HepG2 (cell line): Measurements from ENCODE around the gene SLC34A3. TPM values are rescaled to one million over a fixed set of nuclear protein-coding genes. Genes with fewer than 3 reads are reported as not detected.
"Not testable (repeated sequence)": the region's sequence is repeated elsewhere in the genome, so short reads cannot be mapped to it uniquely, and the experiment has no call there.

Source experiments
- ATAC-seq: fragments of 200-7000 bp; cut with Tn5 transposase; 3 replicates; pipeline ENCODE4 v1.9.1; 2020; ENCODE audit warnings: mild to moderate bottlenecking, moderate library complexity
- BruUV-seq: library from RNA; stranded (reverse); fragments of 400-500 nt; replicated peaks from 2 replicates; lab custom pipeline; 2021; lab: Mats Ljungman, UMichigan
- CTCF ChIA-PET: fragments of 300-600 bp; formaldehyde crosslinking; extraction: SDS; loops from one replicate; lab custom pipeline; 2021; ENCODE audit warnings: low total read pairs, inconsistent platforms, low intra/inter-chr PET ratio; lab: Yijun Ruan, JAX
- POLR2A ChIA-PET: fragments of 350-600 bp; sonication (Branson Sonifier 250); formaldehyde crosslinking; loops from one replicate; lab custom pipeline; 2020; ENCODE audit warnings: antibody characterized with exemption, inconsistent platforms; lab: Yijun Ruan, JAX
- DNase-seq: peaks from one replicate; pipeline ENCODE4 v3.0.0-alpha.2; 2015; ENCODE audit warnings: low spot score
- FAIRE-seq: peaks from 3 replicates; lab custom pipeline; 2011; peaks lifted over from hg19 to GRCh38; lab: Jason Lieb, UNC
- H2AFZ ChIP-seq: one replicate; pipeline ENCODE4 v1.6.1; 2011; ENCODE audit warnings: low read length, inconsistent platforms
- H3K27ac ChIP-seq: fragments of 300-600 bp; 3 replicates; pipeline ENCODE4 v1.8.0; 2011; ENCODE audit warnings: mixed run types, mild to moderate bottlenecking, mixed read lengths, low read length, inconsistent platforms; ENCODE audit not compliant: insufficient read depth; ENCODE audit errors: extremely low read length
- H3K27me3 ChIP-seq, 2 experiments: fragments of 200-600 bp in 1 of 2; 2 replicates in 1 of 2; 3 replicates in 1 of 2; pipeline versions ENCODE4 v1.6.0 to v1.8.0; 2011; ENCODE audit warnings: low read length in 2 of 2, mild to moderate bottlenecking in 2 of 2, moderate library complexity in 2 of 2, inconsistent platforms in 1 of 2; ENCODE audit not compliant: insufficient read depth in 2 of 2, control insufficient read depth in 1 of 2
- H3K36me3 ChIP-seq, 2 experiments: fragments of 200-600 bp in 1 of 2; replicated peaks in 1 of 2; 2 replicates in 1 of 2; 3 replicates in 1 of 2; pipeline versions ENCODE4 v1.5.1 to v1.8.0; 2011; ENCODE audit warnings: low read length in 2 of 2, inconsistent platforms in 1 of 2; ENCODE audit not compliant: insufficient read depth in 2 of 2, control insufficient read depth in 1 of 2
- H3K4me1 ChIP-seq: 2 replicates; pipeline ENCODE4 v1.5.1; 2012; ENCODE audit warnings: low read length, inconsistent platforms; ENCODE audit not compliant: insufficient read depth
- H3K4me2 ChIP-seq: 2 replicates; pipeline ENCODE4 v1.6.0; 2011; ENCODE audit warnings: low read depth, low read length, inconsistent platforms
- H3K4me3 ChIP-seq, 3 experiments: fragments of 200-600 bp in 1 of 3; sonication (generic), shearing (Covaris generic) in 1 of 3; replicated peaks in 1 of 3; 2 replicates each; pipeline ENCODE4 v1.5.1; 2011 to 2016; ENCODE audit warnings: low read length in 3 of 3, inconsistent platforms in 2 of 3, low read depth in 2 of 3, mild to moderate bottlenecking in 2 of 3, control low read depth in 1 of 3, mixed read lengths in 1 of 3; ENCODE audit not compliant: insufficient read depth in 1 of 3
- H3K79me2 ChIP-seq: one replicate; pipeline ENCODE4 v1.6.1; 2011; ENCODE audit warnings: low read length, inconsistent platforms; ENCODE audit not compliant: insufficient read depth
- H3K9ac ChIP-seq: 2 replicates; pipeline ENCODE4 v1.6.0; 2011; ENCODE audit warnings: mild to moderate bottlenecking, low read depth, low read length, inconsistent platforms; ENCODE audit not compliant: insufficient read depth
- H3K9me3 ChIP-seq: 2 replicates; pipeline ENCODE4 v1.5.1; 2012; ENCODE audit warnings: mild to moderate bottlenecking, low read length
- H4K20me1 ChIP-seq: 2 replicates; pipeline ENCODE4 v1.6.0; 2011; ENCODE audit warnings: inconsistent platforms, mild to moderate bottlenecking, low read length, moderate library complexity; ENCODE audit not compliant: insufficient read depth
- CEBPG ChIP-seq: IDR thresholded peaks from 2 replicates; pipeline ENCODE4 v1.6.1; 2016
- CREM ChIP-seq, 2 experiments: sonication (generic) in 1 of 2; formaldehyde crosslinking in 1 of 2; IDR thresholded peaks; 2 replicates each; pipeline versions ENCODE4 v1.4.0 to v1.6.1; 2016 to 2020; ENCODE audit warnings: antibody characterized with exemption in 1 of 2, mild to moderate bottlenecking in 1 of 2, missing genetic modification reagents in 1 of 2
- FOXO4 ChIP-seq: sonication (generic); formaldehyde crosslinking; conservative IDR thresholded peaks from 2 replicates; pipeline ENCODE4 v1.8.1; 2023; ENCODE audit warnings: missing genetic modification reagents
- KAT7 ChIP-seq: IDR thresholded peaks from 2 replicates; pipeline ENCODE4 v1.6.1; 2018; ENCODE audit warnings: borderline replicate concordance, missing compliant biosample characterization
- MNT ChIP-seq: fragments of 450-650 bp; IDR thresholded peaks from 2 replicates; pipeline ENCODE4 v1.6.1; 2016
- SMC3 ChIP-seq: IDR thresholded peaks from 2 replicates; pipeline ENCODE4 v1.6.1; 2011; ENCODE audit warnings: low read length, improper control_type of control experiment
- ZFP36 ChIP-seq: fragments of 150-350 bp; IDR thresholded peaks from 2 replicates; pipeline ENCODE4 v1.6.1; 2018; ENCODE audit warnings: borderline replicate concordance, low read length, low read depth; ENCODE audit not compliant: partially characterized antibody
- ZFYVE20 ChIP-seq: sonication (generic); formaldehyde crosslinking; IDR thresholded peaks from 2 replicates; pipeline ENCODE4 v1.8.0; 2023; ENCODE audit warnings: low read depth, mild to moderate bottlenecking, moderate library complexity, missing genetic modification reagents, borderline replicate concordance
- ZNF441 ChIP-seq: sonication (generic); formaldehyde crosslinking; IDR thresholded peaks from 2 replicates; pipeline ENCODE4 v1.7.0; 2021; ENCODE audit warnings: missing genetic modification reagents, borderline replicate concordance
- ZNF460 ChIP-seq: sonication (generic); formaldehyde crosslinking; IDR thresholded peaks from 2 replicates; pipeline ENCODE4 v1.5.1; 2020; ENCODE audit warnings: missing genetic modification reagents, mild to moderate bottlenecking, borderline replicate concordance
- ZNF484 ChIP-seq: sonication (generic); formaldehyde crosslinking; IDR thresholded peaks from 2 replicates; pipeline ENCODE4 v1.5.1; 2020; ENCODE audit warnings: mild to moderate bottlenecking, low read depth, missing genetic modification reagents, borderline replicate concordance
- ZNF777 ChIP-seq: sonication (generic); formaldehyde crosslinking; IDR thresholded peaks from 2 replicates; pipeline ENCODE4 v1.4.0; 2020; ENCODE audit warnings: missing genetic modification reagents
- ZSCAN30 ChIP-seq: sonication (generic); formaldehyde crosslinking; IDR thresholded peaks from 2 replicates; pipeline ENCODE4 v1.5.0; 2020; ENCODE audit warnings: mild to moderate bottlenecking, missing genetic modification reagents
- whole genome bisulfite sequencing: methylation state at CpG from one replicate; pipeline ENCODE4 v1.1.6; 2017; ENCODE audit warnings: low lambda C conversion rate; 5-methylcytosine and 5-hydroxymethylcytosine counted together
- in situ Hi-C: cut with HindIII; loops from 2 replicates; pipeline ENCODE4 v1.10.0; 2017; ENCODE audit warnings: low pct_unique_long_range_greater_than_20kb; ENCODE audit not compliant: extremely low pct_ligation_motif_present
- intact Hi-C: fragments of 100-400 bp; cut with micrococcal nuclease; formaldehyde crosslinking; loops from one replicate; pipeline ENCODE4 v1.10.0; 2022; ENCODE audit not compliant: unreplicated experiment
- polyA plus RNA-seq, 8 experiments: library from polyadenylated mRNA; depleted of rRNA in 3 of 8; stranded (reverse) in 7 of 8; unstranded in 1 of 8; fragments of >200 nt; fragmentation: Illumina TruSeq in 4 of 8; extraction: Trizol in 4 of 8; gene quantifications; 2 replicates each; pipeline versions ENCODE4 v1.2.1 to v1.2.3, GENCODE V29; 2011 to 2016; ENCODE audit warnings: low read depth in 4 of 8, missing spikeins in 1 of 8, mixed read lengths in 1 of 8; ENCODE audit not compliant: insufficient read depth in 1 of 8
- total RNA-seq, 5 experiments: library from RNA; depleted of rRNA; stranded (reverse); fragments of >200 nt; fragmentation: Illumina TruSeq; extraction: Trizol; gene quantifications; 2 replicates each; pipeline ENCODE4 v1.2.3, GENCODE V29; 2016; ENCODE audit warnings: low read depth in 1 of 5

Gene SLC34A3
- total and polyA plus RNA-seq, 2 of the 13 experiments (the other 11 are each of a cell fraction or from before 2014, with no cell fraction given), result 0.07 to 1.0 TPM

GRCh38 chr9:137239541-137240200, 9.0 kb downstream of the SLC34A3 start:
- FAIRE-seq; CTCF ChIA-PET; BruUV-seq; H2AFZ ChIP-seq; in situ Hi-C loops; ATAC-seq; H3K9me3 ChIP-seq; H3K27me3 ChIP-seq; DNase-seq; intact Hi-C loops; TF ChIP-seq CREM (CRISPR knock-in tag; IDR thresholded peaks at IDR 0.05): not testable (repeated sequence)
- POLR2A ChIA-PET, result interaction anchor here (1.1 to 7.7 kb wide), 20 partner anchors 10 to 439 kb away, joined by 3 to 317 read pairs (median 12); partner anchors contain the start of genes MAN1B1, NELFB, RNF208 and RNF224
- Histone ChIP-seq H3K4me1 (peaks cover 68% of the 10 kb centered on the region), H3K9ac (peak overlapping the region; percentile 86), H4K20me1 (peaks cover 27% of the 10 kb centered on the region), H3K27ac (peak overlapping the region; percentile 96), H3K4me2 (peak overlapping the region; percentile 85), H3K79me2 (peaks cover 37% of the 10 kb centered on the region), H3K36me3 (peaks cover 4 to 19% of the 10 kb centered on the region in 2 experiments; a peak in 4 of 5 replicates), H3K4me3 (peak overlapping the region; percentile 74 to 78 (median 78))
- 24% methylated on average over 27 of the region's 27 CpGs for WGBS
- TF ChIP-seq CREM (IDR thresholded peaks at IDR 0.05), result 0 out of 2 replicates have a peak, but pooled peaks have one; percentile 16
- peak; percentile 50; the same call in 1 of the 2 replicates for TF ChIP-seq ZNF441 (CRISPR knock-in tag)
- TF ChIP-seq CEBPG (CRISPR knock-in tag), result 0 out of 2 replicates have a peak, but pooled peaks have one; percentile 9
- peak; percentile 91 for TF ChIP-seq ZNF460

DNA sequence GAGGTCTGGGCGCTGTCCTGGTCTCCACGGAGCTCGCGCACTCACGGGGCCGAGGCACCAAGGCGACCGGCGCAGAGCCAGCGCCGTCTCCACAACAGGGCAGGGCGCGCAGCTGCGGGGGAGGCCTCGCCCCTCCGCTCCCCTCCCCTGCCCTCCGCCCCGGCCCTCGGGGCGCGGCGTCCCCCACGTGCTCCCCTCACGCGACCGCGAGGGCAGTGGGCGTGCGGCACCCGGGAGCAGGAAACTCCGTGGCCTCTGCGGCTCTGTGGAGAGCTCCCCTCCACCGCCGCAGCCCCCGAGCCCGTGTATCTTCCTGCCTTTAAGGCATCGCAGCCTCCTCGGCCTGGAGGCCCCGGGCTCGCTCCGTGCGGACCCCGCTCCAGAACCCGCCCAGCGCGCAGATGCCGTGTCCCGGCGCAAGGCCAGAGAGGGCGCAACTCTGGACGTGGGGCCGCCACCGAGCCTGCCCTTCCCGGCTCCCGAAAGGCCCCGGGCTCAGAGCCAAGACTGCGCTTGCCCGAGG, 9.7 kb downstream of the SLC34A3 start:
- POLR2A ChIA-PET, result interaction anchor here (0.7 to 7.7 kb wide), 34 partner anchors 11 to 440 kb away, joined by 3 to 317 read pairs (median 6); partner anchors contain the start of genes ENTPD2, ENTPD8, LRRC26 and MAN1B1
- TF ChIP-seq MNT (peak; percentile 60), ZNF484 (CRISPR knock-in tag) (peak; percentile 70; the same call in 1 of the 2 replicates), KAT7 (CRISPR knock-in tag) (peak; percentile 78; the same call in 1 of the 2 replicates), ZFP36 (no peak), ZSCAN30 (no peak), SMC3 (no peak), ZFYVE20 (CRISPR knock-in tag) (0 out of 2 replicates have a peak, but pooled peaks have one; percentile 50), ZNF777 (CRISPR knock-in tag) (peak; percentile 77), FOXO4 (0 out of 2 replicates have a peak, but pooled peaks have one; percentile 66)

More for the DNA sequence above, 9.7 kb downstream of the SLC34A3 start:
- ATAC-seq (0 out of 3 replicates have a peak, but pooled peaks have one; percentile 1), FAIRE-seq (no peak), DNase-seq (no peak)
- Histone ChIP-seq H3K79me2 (peaks cover 36% of the 10 kb centered on the region), H3K27ac (peak overlapping the region; percentile 96), H3K4me2 (peak overlapping the region; percentile 85), H3K4me1 (peaks cover 64% of the 10 kb centered on the region), H4K20me1 (peaks cover 27% of the 10 kb centered on the region), H3K4me3 (peak overlapping the region; percentile 74 to 78 (median 78)), H3K27me3 (no peaks in the 10 kb centered on the region), H3K9me3 (no peaks in the 10 kb centered on the region), H3K9ac (peak overlapping the region; percentile 86), H2AFZ (no peak overlapping the region), H3K36me3 (peaks cover 4 to 19% of the 10 kb centered on the region in 2 experiments; a peak in 4 of 5 replicates)
- in situ Hi-C loops (no loop called here), intact Hi-C loops (no loop called here)
- TSS peak; percentile 69 for BruUV-seq
- WGBS, result 0% methylated on average over 2 of the region's 58 CpGs
- CTCF ChIA-PET, result no interaction called here
